Stimulated activated naive CD4-positive, alpha-beta T cell (primary cell): ENCODE results near the gene MRTFB.
A peak's percentile ranks its signal among the peaks of the same experiment; 100 is the strongest.

Experiments used
- DNase-seq, 6 experiments: peaks; one replicate each; lab custom pipeline; 2025; lab: John Stamatoyannopoulos, UW

The MRTFB gene

GRCh38 chr16:14284930-14285512 lies 213.9 kb downstream of the MRTFB start:
- DNase-seq = peak in 2 of 6 experiments; percentile 63 to 84

DNA sequence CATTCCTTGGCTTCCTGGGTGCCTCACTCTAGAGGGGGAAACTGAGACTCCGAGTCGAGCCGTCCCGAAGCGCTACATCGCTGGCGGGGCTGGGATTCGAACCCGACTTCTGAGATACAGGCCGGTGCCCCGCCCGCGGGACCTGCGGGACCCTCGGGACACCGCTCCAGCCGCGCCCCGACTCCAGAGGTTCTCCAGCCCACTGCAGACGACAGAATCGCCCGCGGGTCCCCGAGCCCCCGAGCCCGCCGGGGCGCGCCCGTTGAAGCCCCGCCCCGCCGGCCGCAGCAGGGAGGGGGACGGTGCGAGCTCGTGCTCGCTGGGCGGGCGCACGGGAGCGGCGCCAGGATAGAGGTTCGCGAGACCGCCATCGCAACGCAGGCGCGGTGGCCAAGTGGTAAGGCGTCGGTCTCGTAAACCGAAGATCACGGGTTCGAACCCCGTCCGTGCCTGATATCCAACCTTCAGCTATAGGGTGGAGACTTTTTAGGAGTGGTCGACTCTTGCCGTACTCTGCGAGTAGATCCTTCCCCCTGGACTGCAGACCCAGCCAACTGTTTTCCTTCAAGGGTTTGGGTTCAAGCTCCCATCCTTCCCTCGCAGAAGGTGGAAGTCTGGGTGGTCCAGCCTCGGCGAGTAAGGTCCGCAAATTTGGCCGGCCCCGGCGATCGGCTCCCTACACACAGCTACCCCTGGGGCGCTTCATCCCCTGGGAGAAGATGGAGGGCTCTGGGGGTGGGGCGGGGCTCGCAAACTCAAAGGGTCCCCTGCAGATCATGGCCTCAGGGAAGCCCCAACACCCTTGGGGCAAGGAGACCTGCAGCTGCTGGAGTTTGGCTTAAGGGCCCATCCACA lies 214.6 kb downstream of the MRTFB start:
- DNase-seq = peak; percentile 89 to 97 (median 92)

DNA sequence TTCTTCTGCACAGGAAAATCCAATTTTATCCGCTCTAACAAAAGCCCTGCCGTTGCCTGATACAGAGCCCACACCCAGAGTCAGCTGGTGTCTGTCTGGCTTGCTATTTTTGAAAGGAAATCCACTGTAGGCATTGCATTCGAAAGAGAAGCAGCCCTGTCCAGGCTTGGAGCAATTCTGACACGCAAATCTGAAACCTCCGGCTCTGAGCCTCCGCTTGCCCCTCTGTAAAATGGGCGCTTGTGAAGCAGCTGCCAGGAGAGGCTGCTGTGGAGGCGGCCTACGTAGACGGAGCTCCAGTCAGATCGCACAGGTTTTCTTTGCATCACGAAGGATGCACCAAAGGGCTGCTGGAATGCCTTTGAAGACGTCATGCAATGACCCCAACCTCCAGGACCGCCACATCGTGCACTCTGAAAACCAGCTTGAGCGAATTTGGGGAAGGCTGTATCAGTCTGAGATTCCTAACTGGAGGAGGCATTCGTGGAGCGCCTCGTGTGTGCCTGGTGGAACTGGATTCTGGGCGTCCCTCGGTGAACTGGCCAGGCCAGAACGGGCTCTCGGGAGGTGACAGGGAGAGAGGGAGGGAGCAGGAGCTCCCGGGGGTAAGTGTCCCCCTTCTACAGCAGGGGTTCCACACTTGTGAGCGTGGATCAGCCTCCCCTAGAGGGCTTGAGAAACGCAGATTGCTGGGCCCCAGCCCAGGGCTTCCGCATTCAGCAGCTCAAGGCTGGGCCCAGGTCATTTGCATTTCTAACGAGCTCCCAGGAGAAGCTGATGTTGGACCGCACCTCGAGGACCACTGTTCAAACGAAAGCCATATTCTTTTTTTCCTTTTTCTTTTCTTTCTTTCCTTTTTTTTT lies 215.5 kb downstream of the MRTFB start:
- peak in 3 of 6 experiments; percentile 35 to 75 (median 62) for DNase-seq

DNA sequence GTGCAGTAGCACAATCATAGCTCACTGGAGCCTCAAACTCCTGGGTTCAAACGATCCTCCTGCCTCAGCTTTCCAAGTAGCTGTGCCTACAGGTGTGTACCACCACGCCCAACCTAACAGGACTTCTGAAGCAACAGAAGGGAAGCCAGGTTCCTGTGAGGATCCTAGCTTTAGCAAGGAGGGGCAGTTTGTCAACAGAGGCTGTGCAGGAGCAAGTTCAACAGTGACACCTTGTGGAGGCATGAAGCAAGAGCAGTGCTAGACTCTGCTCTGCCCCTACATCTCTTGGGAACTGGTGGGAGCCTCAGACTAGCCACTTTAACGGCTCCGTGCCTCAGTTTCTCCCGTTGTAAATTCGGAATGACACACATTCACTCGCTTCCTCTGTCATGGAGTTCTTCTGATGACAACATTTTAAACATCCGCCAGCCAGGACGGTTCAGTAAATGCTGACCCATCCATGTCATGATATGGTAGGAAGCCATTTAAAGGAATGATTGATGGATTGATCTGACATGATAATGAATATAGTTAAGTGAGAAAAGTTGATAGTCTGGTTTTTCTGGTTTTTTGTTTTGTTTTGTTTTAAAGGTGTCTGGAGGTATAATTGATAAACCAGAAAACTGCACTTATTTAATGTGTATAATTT lies 218.7 kb downstream of the MRTFB start:
- peak in 3 of 6 experiments; percentile 23 to 36 (median 25) for DNase-seq

- no peak for DNase-seq
Measured at GRCh38 chr16:14291286-14291685, 220.2 kb downstream of the MRTFB start.

- DNase-seq = no peak
Measured at GRCh38 chr16:14292051-14292825, 221.1 kb downstream of the MRTFB start.

GRCh38 chr16:14296663-14297062 lies 225.5 kb downstream of the MRTFB start:
- no peak for DNase-seq

DNA sequence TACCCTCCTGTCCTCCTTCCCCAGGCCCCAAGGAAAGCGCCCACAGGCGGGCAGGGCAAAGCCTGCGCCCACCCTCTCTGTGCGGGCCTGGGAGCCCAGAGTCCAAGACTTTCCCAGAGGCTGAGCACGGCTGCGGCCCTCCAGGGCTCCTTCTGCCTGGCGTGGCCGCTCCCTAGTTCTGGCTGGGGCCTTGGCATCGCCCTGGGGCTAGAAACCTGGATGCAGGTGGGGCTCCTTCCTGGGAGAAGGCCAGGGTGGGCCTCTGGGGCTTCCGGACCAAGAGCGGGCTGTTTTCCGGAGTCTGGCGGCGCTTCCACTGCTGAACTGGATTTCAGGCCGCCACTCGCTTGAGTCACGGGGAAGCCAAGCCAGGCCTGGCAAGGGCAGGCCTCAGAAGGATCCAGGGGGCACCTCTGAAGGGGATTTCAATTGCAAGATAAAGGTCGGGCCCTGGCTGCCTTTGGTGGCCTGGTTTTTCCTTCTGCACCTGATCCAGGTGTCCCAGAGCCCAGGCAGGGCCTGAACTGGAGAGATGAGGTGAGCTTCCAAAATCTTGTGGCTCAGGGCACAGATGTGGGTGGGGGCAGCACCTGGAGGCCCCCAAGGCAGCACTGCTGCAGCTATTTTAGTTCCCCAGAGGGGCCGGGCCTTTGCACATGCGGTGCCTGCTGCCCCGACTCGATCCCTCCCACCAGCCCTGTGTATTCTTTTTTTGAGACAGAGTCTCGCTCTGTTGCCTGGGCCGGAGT lies 227.4 kb downstream of the MRTFB start:
- no peak for DNase-seq

- DNase-seq = peak in 5 of 6 experiments; percentile 12 to 63 (median 22)
Measured at GRCh38 chr16:14300705-14301168, 229.6 kb downstream of the MRTFB start.

DNA sequence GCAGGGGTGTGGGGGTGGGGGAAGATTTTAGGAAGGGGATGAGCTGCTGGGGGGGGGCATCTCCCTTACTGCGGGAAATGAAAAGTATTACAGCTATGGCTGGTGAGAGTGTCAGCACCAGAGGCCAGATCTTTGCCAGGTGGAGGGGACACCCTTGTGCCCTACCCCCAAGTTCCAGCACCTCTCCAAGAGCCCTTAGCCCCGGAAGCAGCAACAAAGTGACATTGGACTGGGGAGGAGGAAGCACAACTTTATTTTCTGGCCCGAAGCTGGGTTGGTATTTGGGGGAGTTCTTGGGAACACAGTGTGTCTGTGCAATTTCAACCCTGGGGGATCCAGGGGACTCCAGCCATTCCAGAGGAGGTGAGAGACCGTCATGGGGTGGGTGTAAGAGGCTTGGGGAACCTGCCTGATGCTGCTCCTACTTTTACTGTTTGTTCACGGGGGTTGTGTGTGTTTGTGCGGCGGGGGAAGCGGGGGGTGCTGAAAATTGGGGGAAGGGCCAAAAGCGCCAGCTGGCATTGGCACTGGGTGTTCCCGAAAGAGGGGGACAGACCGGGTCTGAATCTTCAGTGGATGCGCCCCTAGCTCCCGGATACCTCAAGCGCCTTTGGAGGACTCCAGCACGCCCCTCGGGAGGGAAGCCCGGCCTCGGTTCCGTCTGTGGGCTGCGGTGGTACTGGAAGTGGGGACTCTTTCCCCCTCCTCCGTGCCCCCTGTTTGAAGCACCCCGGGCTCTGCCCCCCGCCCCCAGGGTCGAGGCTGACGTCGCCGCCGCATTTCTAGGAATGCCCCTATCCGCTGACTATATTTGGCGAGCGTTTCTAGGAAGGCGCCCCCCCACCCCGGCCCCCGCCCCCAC lies 230.3 kb downstream of the MRTFB start:
- peak in 5 of 6 experiments; percentile 27 to 53 (median 44) for DNase-seq

DNA sequence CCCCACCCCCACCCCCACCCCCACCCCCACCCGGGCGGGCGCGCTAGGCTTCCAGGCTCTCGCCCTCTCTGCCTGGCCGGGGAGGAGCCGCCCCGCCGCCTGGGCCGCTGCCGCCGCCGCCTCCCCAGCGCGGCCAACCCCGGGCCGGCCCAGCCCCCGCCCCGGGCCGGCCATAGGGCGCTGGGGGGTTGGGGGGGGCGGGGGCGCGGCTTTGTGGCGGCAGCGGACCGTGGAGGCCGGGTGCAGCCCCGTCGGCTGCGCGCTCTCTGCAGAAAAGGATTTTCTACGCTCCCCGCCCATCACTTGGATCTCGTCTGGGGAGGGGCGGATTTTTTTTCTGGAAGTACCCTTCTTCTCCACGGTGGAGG lies 230.9 kb downstream of the MRTFB start:
- DNase-seq = peak in 5 of 6 experiments; percentile 19 to 39 (median 34)

- DNase-seq = peak in 4 of 6 experiments; percentile 23 to 54 (median 34)
Measured at GRCh38 chr16:14302399-14303181, 231.5 kb downstream of the MRTFB start.

DNA sequence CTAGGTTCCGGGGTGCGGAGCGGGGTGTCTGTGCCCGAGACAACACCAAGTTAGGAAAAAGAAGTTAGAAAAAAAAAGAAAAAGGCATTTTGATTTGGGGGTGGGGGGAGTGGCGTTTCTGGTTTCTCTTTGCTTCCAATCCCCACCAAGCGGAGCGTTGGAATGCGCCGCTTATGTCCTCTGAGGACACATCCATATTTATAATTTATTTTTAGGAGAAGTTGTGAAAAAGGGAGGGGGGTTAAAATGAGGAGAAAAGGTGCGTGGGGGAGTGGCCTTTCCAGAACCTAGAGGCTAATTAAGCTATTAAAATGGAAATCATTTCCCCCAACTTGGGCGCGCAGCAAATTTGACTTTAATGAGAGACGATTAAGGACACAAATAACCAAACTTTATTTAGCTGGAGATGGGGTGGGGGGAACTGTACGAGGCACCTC lies 232.1 kb downstream of the MRTFB start:
- DNase-seq = no peak

- DNase-seq = no peak
Measured at GRCh38 chr16:14303639-14304394, 232.7 kb downstream of the MRTFB start.

DNA sequence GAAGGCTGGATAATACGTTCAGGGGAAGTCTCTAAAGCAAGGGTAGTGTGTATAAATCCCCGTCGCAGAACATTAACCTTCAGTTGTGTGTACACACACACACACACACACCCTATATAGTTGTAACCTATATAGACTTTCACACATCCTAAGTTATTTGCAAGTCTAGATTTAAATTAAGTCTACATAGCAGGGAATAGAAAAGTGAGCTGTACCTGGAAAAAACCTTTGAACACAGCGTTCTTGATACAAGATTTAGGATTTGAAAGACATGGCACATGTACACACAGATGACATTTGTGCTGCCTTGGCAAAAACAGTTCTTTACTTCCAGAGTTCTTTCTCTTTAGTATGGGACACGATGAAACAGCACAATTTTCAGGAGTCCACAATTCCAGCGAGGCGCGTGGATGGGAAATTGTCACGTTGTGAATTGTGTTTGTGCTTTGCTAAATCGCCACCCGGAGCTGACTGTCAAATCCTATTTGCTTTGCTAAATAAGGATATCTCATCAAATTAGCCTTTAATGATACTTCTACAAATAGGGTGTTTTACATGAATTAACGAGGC lies 233.9 kb downstream of the MRTFB start:
- no peak for DNase-seq

DNA sequence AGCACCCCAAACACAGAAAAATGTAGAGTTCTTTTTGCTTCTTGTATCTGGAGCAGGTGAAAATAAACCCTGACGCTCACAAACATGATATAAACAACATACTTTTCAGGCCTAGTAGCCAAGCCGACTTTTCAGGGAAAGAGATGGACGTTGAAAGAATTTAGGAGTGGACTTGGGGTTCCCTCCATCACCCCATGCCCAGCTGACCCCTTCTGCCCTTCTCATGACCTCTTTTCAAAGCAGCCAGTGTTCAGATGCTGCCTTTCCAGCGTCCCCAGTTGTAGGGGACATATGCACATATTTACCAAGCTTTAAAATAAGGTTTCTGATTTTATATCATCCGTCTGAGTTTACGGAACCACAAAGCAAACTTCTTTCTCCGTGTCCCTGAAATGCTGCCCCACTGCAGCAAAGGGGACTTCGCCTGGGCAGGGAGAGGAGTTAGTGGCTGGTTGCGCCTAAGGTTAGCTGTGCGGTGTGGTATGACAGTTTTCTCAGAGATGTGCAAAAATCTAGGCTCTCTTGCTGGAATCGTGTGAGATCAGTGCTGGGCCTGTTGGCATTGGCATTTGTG lies 235.5 kb downstream of the MRTFB start:
- no peak for DNase-seq

DNA sequence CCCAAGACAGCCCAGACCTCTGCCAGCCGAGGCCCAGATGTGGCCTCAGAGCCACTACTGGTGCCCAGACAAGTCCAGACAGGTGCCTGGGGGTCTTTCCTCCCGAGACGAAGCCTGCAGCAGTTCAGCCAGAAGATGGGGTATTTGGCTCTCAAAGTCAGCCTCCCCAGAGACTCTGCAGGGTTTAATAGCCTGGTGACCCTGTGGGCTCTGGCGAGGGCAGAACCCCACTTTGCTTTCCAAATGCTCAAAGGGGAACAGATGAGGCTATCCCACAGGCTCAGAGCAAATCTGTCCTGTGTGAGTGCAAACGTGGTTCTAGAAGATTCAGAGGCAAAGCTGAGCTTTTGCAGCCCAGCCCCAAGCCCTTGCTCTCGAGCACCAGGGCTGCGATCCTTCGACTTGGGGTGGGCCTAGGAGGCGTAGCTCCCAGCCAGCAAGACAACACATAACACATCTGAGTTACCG lies 236.0 kb downstream of the MRTFB start:
- peak in 1 of 6 experiments; percentile 20 for DNase-seq
